Fibroblast of lung (primary cell): ENCODE data around the gene APOBEC4.

Source experiments
- EZH2 ChIP-seq: IDR thresholded peaks from 2 replicates; pipeline ENCODE4 v1.5.1; 2012; ENCODE audit warnings: low read length, control low read depth, mild to moderate bottlenecking; ENCODE audit errors: missing control alignments
- TF ChIP-seq, protein P1 (sequence below), 2 donors: IDR thresholded peaks in 1 of 2; conservative IDR thresholded peaks in 1 of 2; 1 replicate in 1 of 2; 2 replicates in 1 of 2; pipeline ENCODE4 v1.5.1; 2011 to 2012; ENCODE audit warnings: low read length in 2 of 2, control low read depth in 1 of 2, inconsistent platforms in 1 of 2, low read depth in 1 of 2, mild to moderate bottlenecking in 1 of 2

DNA sequence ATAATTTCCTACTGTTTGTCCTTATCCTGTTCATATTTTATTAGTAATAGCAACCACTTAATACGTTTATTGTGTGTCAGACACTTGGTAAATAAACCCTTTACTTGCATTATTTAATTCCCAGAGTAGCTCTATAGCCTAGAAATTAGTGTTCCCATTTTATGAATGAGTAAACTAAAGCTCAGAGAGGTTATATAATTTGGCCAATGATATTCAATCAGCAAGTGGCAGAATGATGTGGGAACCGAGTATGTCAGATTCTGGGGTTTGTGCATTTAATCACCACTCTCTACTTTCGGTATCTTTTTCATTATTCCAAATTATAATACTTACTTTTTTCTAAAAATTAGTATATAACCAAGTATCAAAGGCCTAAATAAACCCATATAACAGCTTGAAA lies 10.9 kb downstream of the APOBEC4 start:
- TF ChIP-seq EZH2: no peak
- TF ChIP-seq, protein P1, sequence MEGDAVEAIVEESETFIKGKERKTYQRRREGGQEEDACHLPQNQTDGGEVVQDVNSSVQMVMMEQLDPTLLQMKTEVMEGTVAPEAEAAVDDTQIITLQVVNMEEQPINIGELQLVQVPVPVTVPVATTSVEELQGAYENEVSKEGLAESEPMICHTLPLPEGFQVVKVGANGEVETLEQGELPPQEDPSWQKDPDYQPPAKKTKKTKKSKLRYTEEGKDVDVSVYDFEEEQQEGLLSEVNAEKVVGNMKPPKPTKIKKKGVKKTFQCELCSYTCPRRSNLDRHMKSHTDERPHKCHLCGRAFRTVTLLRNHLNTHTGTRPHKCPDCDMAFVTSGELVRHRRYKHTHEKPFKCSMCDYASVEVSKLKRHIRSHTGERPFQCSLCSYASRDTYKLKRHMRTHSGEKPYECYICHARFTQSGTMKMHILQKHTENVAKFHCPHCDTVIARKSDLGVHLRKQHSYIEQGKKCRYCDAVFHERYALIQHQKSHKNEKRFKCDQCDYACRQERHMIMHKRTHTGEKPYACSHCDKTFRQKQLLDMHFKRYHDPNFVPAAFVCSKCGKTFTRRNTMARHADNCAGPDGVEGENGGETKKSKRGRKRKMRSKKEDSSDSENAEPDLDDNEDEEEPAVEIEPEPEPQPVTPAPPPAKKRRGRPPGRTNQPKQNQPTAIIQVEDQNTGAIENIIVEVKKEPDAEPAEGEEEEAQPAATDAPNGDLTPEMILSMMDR (conservative IDR thresholded peaks at IDR 0.05 in 1 of 2, IDR thresholded peaks at IDR 0.05 in 1 of 2; ENCODE audit: low read depth in 1 of 2, low read length in 2 of 2): no peak
